GM12801 (cell line): ENCODE measurements around the gene TMEM108.

Experiments
- TF ChIP-seq, protein P1 (sequence below): IDR thresholded peaks from one replicate; pipeline ENCODE4 v1.5.1; 2011; ENCODE audit warnings: control low read depth; ENCODE audit not compliant: insufficient read length; ENCODE audit errors: extremely low read depth

The TMEM108 gene

GRCh38 chr3:133192363-133192945 is 154.3 kb downstream of the TMEM108 start:
- TF ChIP-seq, protein P1, sequence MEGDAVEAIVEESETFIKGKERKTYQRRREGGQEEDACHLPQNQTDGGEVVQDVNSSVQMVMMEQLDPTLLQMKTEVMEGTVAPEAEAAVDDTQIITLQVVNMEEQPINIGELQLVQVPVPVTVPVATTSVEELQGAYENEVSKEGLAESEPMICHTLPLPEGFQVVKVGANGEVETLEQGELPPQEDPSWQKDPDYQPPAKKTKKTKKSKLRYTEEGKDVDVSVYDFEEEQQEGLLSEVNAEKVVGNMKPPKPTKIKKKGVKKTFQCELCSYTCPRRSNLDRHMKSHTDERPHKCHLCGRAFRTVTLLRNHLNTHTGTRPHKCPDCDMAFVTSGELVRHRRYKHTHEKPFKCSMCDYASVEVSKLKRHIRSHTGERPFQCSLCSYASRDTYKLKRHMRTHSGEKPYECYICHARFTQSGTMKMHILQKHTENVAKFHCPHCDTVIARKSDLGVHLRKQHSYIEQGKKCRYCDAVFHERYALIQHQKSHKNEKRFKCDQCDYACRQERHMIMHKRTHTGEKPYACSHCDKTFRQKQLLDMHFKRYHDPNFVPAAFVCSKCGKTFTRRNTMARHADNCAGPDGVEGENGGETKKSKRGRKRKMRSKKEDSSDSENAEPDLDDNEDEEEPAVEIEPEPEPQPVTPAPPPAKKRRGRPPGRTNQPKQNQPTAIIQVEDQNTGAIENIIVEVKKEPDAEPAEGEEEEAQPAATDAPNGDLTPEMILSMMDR: no peak

GRCh38 chr3:133192967-133193366 is 154.8 kb downstream of the TMEM108 start:
- TF ChIP-seq, protein P1: no peak

- TF ChIP-seq, protein P1: no peak
Observed at GRCh38 chr3:133196527-133196926, 158.3 kb downstream of the TMEM108 start.

GRCh38 chr3:133197619-133198018 is 159.4 kb downstream of the TMEM108 start:
- TF ChIP-seq, protein P1: no peak

GRCh38 chr3:133206921-133207320 is 168.7 kb downstream of the TMEM108 start:
- TF ChIP-seq, protein P1: no peak

DNA sequence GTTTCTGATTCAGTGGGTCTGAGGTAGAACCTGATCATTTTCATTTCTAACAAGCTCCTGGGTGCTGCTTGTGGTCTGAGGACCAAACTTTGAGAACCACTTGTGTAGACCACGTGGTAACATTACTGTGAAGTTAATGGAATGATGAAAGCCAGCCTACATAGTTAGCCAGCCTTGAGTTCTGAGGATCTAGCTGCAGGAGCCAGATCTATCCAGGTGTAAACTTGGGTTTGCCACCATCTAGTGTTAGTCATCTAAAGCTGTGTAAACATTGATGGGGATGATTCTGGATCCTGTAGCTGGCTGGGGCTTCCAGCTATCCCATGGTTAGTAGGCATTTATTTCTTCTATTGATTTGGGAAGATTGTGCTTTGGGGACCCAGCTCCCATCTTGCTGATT is 170.0 kb downstream of the TMEM108 start:
- TF ChIP-seq, protein P1: no peak

DNA sequence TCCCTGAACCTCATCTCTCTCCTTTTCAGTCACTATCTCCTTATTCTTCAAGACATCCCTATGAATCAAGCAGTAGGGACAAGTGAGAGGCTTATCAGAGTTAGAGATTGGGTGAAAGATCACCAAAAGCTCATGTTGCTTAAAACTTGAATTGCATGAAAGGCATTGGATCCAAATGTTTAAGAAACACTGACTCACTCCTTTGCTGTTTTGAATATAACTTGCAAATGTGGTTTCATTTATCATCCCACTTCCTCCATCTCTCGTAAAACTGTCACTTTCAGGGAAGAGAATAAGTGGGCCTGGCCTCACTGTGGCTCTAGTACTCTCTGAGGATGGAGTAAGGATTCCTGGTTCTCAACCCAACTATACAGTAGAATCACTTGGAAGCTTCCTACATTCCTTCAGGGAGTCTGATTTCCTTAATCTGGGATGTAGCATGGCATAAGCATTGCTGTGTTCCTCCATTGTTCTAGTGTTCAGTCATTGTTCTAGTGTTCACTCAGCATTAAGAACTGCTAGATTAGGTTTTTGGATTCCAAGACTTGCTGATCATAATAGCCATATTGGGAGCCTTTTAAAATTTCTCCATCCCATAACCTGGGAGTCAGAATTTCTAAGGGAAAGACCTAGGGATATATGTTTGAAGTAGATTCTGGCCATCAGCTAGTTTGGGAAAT is 171.8 kb downstream of the TMEM108 start:
- TF ChIP-seq, protein P1: no peak
